Muscle of back (tissue), 10 donors: ENCODE data around the gene GATM. TPM values are rescaled to one million over a fixed set of nuclear protein-coding genes. Genes with fewer than 3 reads are reported as not detected.

ENCODE experiments used
- polyA plus RNA-seq, 10 donors: library from polyadenylated mRNA; unstranded; fragments of 120-200 nt; gene quantifications; one replicate each; pipeline ENCODE4 v1.2.1, GENCODE V29; 2013; ENCODE audit not compliant: insufficient read length in 10 of 10

GATM gene
- polyA plus RNA-seq, 10 donors, result 176 to 548 (median 349) TPM

Other genes with a start within 250 kb of the GATM start
- gene DUOXA1, start 248.7 kb downstream of the GATM start, polyA plus RNA-seq, result 1 to 10 TPM in 2 of 10 donors, under 1 TPM in 2, not detected in 6; 0.12 to 3.5 (median 1.6) TPM
- gene DUOX1, start 248.6 kb downstream of the GATM start, polyA plus RNA-seq, result 1 to 10 TPM in 8 of 10 donors, under 1 TPM in 2; 0.65 to 5.9 (median 2.4) TPM
- gene SHF, start 190.6 kb downstream of the GATM start, polyA plus RNA-seq, result 10 to 100 TPM in 6 of 10 donors, 1 to 10 TPM in 4; 7.2 to 15.4 (median 10.1) TPM
- under 1 TPM; 0.07 to 0.43 (median 0.20) TPM for gene SLC28A2, start 126.3 kb downstream of the GATM start, polyA plus RNA-seq
- gene SLC30A4, start 144.2 kb upstream of the GATM start, polyA plus RNA-seq, result 1 to 10 TPM; 4.6 to 6.1 (median 5.3) TPM
- gene BLOC1S6, start 208.8 kb upstream of the GATM start, polyA plus RNA-seq, result 10 to 100 TPM; 25.7 to 45.2 (median 39.1) TPM